Activated T-cell treated with anti-CD3 and anti-CD28 coated beads for 24 hours (primary cell): ENCODE measurements around the gene PHF19.

ENCODE experiments used
- DNase-seq: peaks from one replicate; pipeline ENCODE4 v3.0.0-alpha.2; 2020; ENCODE audit warnings: low read depth

The PHF19 gene

GRCh38 chr9:120873512-120873911 lies 3.5 kb downstream of the PHF19 start:
- no peak for DNase-seq

GRCh38 chr9:120872791-120873502 lies 4.0 kb downstream of the PHF19 start:
- no peak for DNase-seq

- DNase-seq = no peak
Observed at GRCh38 chr9:120870206-120870605, 6.8 kb downstream of the PHF19 start.

GRCh38 chr9:120869726-120870125 lies 7.3 kb downstream of the PHF19 start:
- DNase-seq = no peak

- DNase-seq = no peak
Observed at GRCh38 chr9:120869360-120869687, 7.7 kb downstream of the PHF19 start.

- DNase-seq = peak; percentile 97
Observed at GRCh38 chr9:120868676-120869359, 8.2 kb downstream of the PHF19 start.

GRCh38 chr9:120868339-120868675 lies 8.7 kb downstream of the PHF19 start:
- no peak for DNase-seq

GRCh38 chr9:120867676-120868338 lies 9.2 kb downstream of the PHF19 start:
- DNase-seq = no peak

- DNase-seq = no peak
Observed at GRCh38 chr9:120866651-120867050, 10.3 kb downstream of the PHF19 start.

- DNase-seq = no peak
Observed at GRCh38 chr9:120865809-120866208, 11.2 kb downstream of the PHF19 start.

GRCh38 chr9:120865176-120865575 lies 11.8 kb downstream of the PHF19 start:
- no peak for DNase-seq

- DNase-seq = no peak
Observed at GRCh38 chr9:120864719-120865118, 12.3 kb downstream of the PHF19 start.

- DNase-seq = no peak
Observed at GRCh38 chr9:120863833-120864232, 13.2 kb downstream of the PHF19 start.

- DNase-seq = no peak
Observed at GRCh38 chr9:120862452-120862851, 14.5 kb downstream of the PHF19 start.

GRCh38 chr9:120861935-120862334 lies 15.1 kb downstream of the PHF19 start:
- no peak for DNase-seq

- DNase-seq = no peak
Observed at GRCh38 chr9:120860083-120860482, 16.9 kb downstream of the PHF19 start.

- DNase-seq = no peak
Observed at GRCh38 chr9:120859361-120859760, 17.6 kb downstream of the PHF19 start.

GRCh38 chr9:120857902-120858301 lies 19.1 kb downstream of the PHF19 start:
- DNase-seq = no peak

- DNase-seq = no peak
Observed at GRCh38 chr9:120857481-120857880, 19.5 kb downstream of the PHF19 start.

- no peak for DNase-seq
Observed at GRCh38 chr9:120856700-120857099, 20.3 kb downstream of the PHF19 start.

GRCh38 chr9:120855827-120856670 lies 20.9 kb downstream of the PHF19 start:
- DNase-seq = no peak

- DNase-seq = no peak
Observed at GRCh38 chr9:120854596-120855327, 22.2 kb downstream of the PHF19 start.
